SK-N-SH (cell line): ENCODE results near the gene CARM1. TPM values are rescaled to one million over a fixed set of nuclear protein-coding genes. Genes with fewer than 3 reads are reported as not detected.
"Not testable (repeated sequence)": the region's sequence is repeated elsewhere in the genome, so short reads cannot be mapped to it uniquely, and the experiment has no call there.

Experiments used
- CTCF ChIA-PET: fragments of 300-600, 350-600 bp; formaldehyde crosslinking; extraction: SDS; loops from one replicate; lab custom pipeline; 2021; lab: Yijun Ruan, JAX
- POLR2A ChIA-PET: fragments of 350-600 bp; sonication (Branson Sonifier 250); formaldehyde crosslinking; extraction: SDS; loops from one replicate; lab custom pipeline; 2020; ENCODE audit warnings: antibody characterized with exemption, inconsistent platforms; lab: Yijun Ruan, JAX
- DNase-seq: peaks from one replicate; pipeline ENCODE4 v3.0.0; 2012
- H2AFZ ChIP-seq: fragments of 200-600 bp; sonication (generic); 2 replicates; pipeline ENCODE4 v1.8.1; 2016; ENCODE audit warnings: antibody characterized with exemption, mild to moderate bottlenecking, low read depth
- H3F3A ChIP-seq: fragments of 200-600 bp; sonication (generic); replicated peaks from 2 replicates; pipeline ENCODE3; 2016; ENCODE audit warnings: antibody characterized with exemption, mild to moderate bottlenecking; ENCODE audit not compliant: insufficient read depth
- H3K27ac ChIP-seq, 2 experiments: fragments of 200-500 bp in 1 of 2; fragments of 200-600 bp in 1 of 2; sonication (Bioruptor generic) in 1 of 2; sonication (generic), shearing (Covaris generic) in 1 of 2; 2 replicates each; pipeline versions ENCODE4 v1.5.1 to v1.6.1; 2014 to 2016; ENCODE audit warnings: low read depth in 2 of 2, inconsistent platforms in 1 of 2, low read length in 1 of 2, mild to moderate bottlenecking in 1 of 2, mixed read lengths in 1 of 2
- H3K27me3 ChIP-seq: fragments of 200-600 bp; sonication (generic), shearing (Covaris generic); 2 replicates; pipeline ENCODE4 v1.6.1; 2016; ENCODE audit warnings: mixed run types; ENCODE audit not compliant: insufficient read depth
- H3K36me3 ChIP-seq, 2 experiments: fragments of 200-500 bp in 1 of 2; fragments of 200-600 bp in 1 of 2; sonication (Bioruptor generic) in 1 of 2; sonication (generic) in 1 of 2; replicated peaks in 1 of 2; 2 replicates each; pipeline versions ENCODE3 to v1.5.1; 2014 to 2016; ENCODE audit warnings: low read length in 1 of 2, mild to moderate bottlenecking in 1 of 2; ENCODE audit not compliant: insufficient read depth in 2 of 2, control insufficient read depth in 1 of 2
- H3K4me1 ChIP-seq, 2 experiments: fragments of 200-500 bp in 1 of 2; fragments of 200-600 bp in 1 of 2; sonication (Bioruptor generic) in 1 of 2; sonication (generic), shearing (Covaris generic) in 1 of 2; 2 replicates each; pipeline versions ENCODE4 v1.5.1 to v1.6.1; 2014 to 2016; ENCODE audit warnings: low read depth in 1 of 2, low read length in 1 of 2, mixed run types in 1 of 2; ENCODE audit not compliant: insufficient read depth in 2 of 2, control insufficient read depth in 1 of 2
- H3K4me2 ChIP-seq: fragments of 200-600 bp; sonication (generic), shearing (Covaris generic); 2 replicates; pipeline ENCODE4 v1.6.1; 2017; ENCODE audit warnings: mixed run types
- H3K4me3 ChIP-seq, 2 experiments: fragments of 200-500 bp in 1 of 2; fragments of 200-600 bp in 1 of 2; sonication (Bioruptor generic) in 1 of 2; sonication (generic), shearing (Covaris generic) in 1 of 2; 2 replicates each; pipeline versions ENCODE4 v1.5.1 to v1.8.1; 2014 to 2016; ENCODE audit warnings: low read depth in 2 of 2, inconsistent platforms in 1 of 2, low read length in 1 of 2, mild to moderate bottlenecking in 1 of 2, mixed read lengths in 1 of 2, moderate library complexity in 1 of 2
- H3K79me2 ChIP-seq: fragments of 200-600 bp; sonication (generic); 2 replicates; pipeline ENCODE4 v1.8.1; 2017; ENCODE audit warnings: mild to moderate bottlenecking; ENCODE audit not compliant: insufficient read depth
- H3K9ac ChIP-seq: fragments of 200-600 bp; sonication (generic); 2 replicates; pipeline ENCODE4 v1.6.1; 2017; ENCODE audit warnings: mixed run types
- H3K9me2 ChIP-seq: fragments of 200-600 bp; sonication (generic); 2 replicates; pipeline ENCODE4 v1.6.1; 2017; ENCODE audit warnings: mixed run types
- H3K9me3 ChIP-seq: fragments of 200-600 bp; sonication (generic); 2 replicates; pipeline ENCODE4 v1.6.1; 2017; ENCODE audit warnings: mixed run types, mild to moderate bottlenecking, moderate library complexity
- H4K20me1 ChIP-seq: fragments of 200-600 bp; sonication (generic); 2 replicates; pipeline ENCODE4 v1.6.1; 2017; ENCODE audit warnings: mild to moderate bottlenecking, mixed run types; ENCODE audit not compliant: insufficient read depth
- GABPA ChIP-seq: IDR thresholded peaks from 2 replicates; pipeline ENCODE4 v1.4.0; 2012; ENCODE audit warnings: low read depth, mild to moderate bottlenecking
- MAX ChIP-seq: IDR thresholded peaks from 2 replicates; pipeline ENCODE4 v1.4.0; 2012; ENCODE audit warnings: low read depth
- MXI1 ChIP-seq: IDR thresholded peaks from 2 replicates; pipeline ENCODE4 v1.6.1; 2012; ENCODE audit warnings: mild to moderate bottlenecking, low read depth, low read length, improper control_type of control experiment
- NRF1 ChIP-seq: IDR thresholded peaks from 2 replicates; pipeline ENCODE4 v1.6.1; 2012; ENCODE audit warnings: low read depth, mild to moderate bottlenecking, low read length
- POLR2AphosphoS5 ChIP-seq: IDR thresholded peaks from 2 replicates; pipeline ENCODE4 v1.6.1; 2012; ENCODE audit warnings: low read depth, low read length
- SIN3A ChIP-seq: IDR thresholded peaks from 2 replicates; pipeline ENCODE4 v1.6.1; 2012; ENCODE audit warnings: low read depth, mild to moderate bottlenecking, low read length, moderate library complexity, borderline replicate concordance
- TAF1 ChIP-seq: IDR thresholded peaks from 2 replicates; pipeline ENCODE4 v1.6.1; 2012; ENCODE audit warnings: low read depth, mild to moderate bottlenecking, low read length, moderate library complexity, borderline replicate concordance
- WGBS: methylation state at CpG from one replicate; pipeline ENCODE4 v1.1.6; 2017; ENCODE audit warnings: low lambda C conversion rate; 5-methylcytosine and 5-hydroxymethylcytosine counted together
- polyA plus RNA-seq, 3 experiments: library from polyadenylated mRNA; depleted of rRNA; stranded (reverse); fragments of >200 nt; gene quantifications; 2 replicates each; pipeline ENCODE4 v1.2.3, GENCODE V29; 2012
- TF ChIP-seq, protein P1 (sequence below): fragments of 200-600 bp; sonication (generic); IDR thresholded peaks from 2 replicates; pipeline ENCODE4 v1.6.1; 2017; ENCODE audit warnings: antibody characterized with exemption, mild to moderate bottlenecking, moderate library complexity

CARM1 gene
- polyA plus RNA-seq, 1 of the 3 experiments (the other 2 are of a cell fraction): 62.2 TPM

DNA sequence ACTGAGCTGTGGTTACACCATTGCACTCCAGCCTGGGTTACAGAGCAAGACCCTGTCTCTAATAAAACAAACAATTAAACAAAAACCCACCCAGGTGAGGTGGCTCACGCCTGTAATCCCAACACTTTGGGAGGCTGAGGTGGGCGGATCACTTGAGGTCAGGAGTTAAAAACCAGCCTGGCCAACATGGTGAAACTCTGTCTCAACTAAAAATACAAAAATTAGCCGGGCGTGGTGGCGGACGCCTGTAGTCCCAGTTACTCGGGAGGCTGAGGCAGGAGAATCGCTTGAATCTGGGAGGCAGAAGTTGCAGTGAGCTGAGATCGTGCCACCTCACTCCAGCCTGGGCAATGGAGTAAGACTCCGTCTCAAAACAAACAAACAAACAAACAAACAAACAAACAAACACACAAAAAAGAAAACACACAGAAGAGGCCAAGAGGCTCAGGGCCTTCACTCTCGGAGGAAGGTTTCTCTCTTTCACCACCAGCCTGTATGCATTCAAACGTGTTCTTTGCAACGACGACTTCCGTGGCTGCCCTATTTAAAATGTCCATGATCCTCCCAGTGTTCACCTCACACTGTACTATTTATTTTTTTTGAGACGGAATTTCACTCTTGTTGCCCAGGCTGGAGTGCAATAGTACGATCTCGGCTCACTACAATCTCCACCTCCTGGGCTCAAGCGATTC is 88.1 kb downstream of the CARM1 start:
- H3K9me2 ChIP-seq, H3K4me1 ChIP-seq, H3F3A ChIP-seq, H3K9me3 ChIP-seq, POLR2A ChIA-PET, H3K36me3 ChIP-seq, H3K27me3 ChIP-seq, DNase-seq: not testable (repeated sequence)
- peak overlapping the region; percentile 71; the same call in 1 of the 2 replicates for H3K9ac ChIP-seq
- peak overlapping the region in 1 of 2 experiments; percentile 35; a peak in 1 of 4 replicates for H3K27ac ChIP-seq
- CTCF ChIA-PET: interaction anchor here (2.8 to 5.2 kb wide), 2 partner anchors 18 to 23 kb away, joined by 15 to 27 read pairs; no protein-coding TSS in a partner anchor
- 97% methylated on average over 19 of the region's 19 CpGs for WGBS
- H2AFZ ChIP-seq: peak overlapping the region; percentile 90
- peak overlapping the region in 1 of 2 experiments; percentile 67; a peak in 1 of 4 replicates for H3K4me3 ChIP-seq
- peaks cover 43% of the 10 kb centered on the region for H3K79me2 ChIP-seq
- peaks cover 22% of the 10 kb centered on the region for H4K20me1 ChIP-seq
- peak overlapping the region; percentile 98 for H3K4me2 ChIP-seq

DNA sequence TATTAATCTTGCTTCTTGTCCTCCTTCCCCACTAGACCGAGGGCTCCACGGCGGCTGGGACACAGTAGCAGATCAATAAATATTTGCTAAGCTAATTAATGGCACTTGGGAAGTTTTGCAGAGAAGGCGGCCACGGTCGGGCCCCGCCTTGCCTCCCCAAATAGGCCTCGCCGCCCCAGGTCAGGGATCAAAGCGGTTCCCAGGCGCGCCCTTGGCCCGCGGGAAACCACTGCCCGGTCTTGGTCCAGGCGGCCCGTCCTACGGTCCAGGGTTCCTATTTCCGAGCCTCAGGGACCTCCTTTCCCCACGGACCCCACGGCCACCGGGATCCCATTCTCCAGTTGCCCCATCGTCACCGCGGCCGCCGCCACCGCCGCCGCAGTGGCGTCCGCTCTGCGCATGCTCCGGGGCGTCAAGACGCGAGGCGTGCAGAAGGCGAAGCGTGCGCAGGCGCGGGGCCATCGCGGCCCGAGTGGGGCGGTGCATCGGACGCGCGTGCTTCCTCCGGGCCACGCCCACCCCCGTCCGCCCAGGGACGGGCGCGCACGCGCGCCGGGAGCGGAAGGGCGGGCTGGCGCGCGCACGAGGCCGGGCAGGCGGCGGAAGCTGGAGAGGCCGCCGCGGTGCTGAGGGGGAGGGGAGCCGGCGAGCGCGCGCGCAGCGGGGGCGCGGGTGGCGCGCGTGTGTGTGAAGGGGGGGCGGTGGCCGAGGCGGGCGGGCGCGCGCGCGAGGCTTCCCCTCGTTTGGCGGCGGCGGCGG is 89.1 kb downstream of the CARM1 start, which contains the start of gene SMARCA4:
Gene SMARCA4 (plus strand): TSS at position 717 of the 759 bp plus-strand sequence. CDS start 23,122 bp downstream, outside the sequence.
- H3F3A ChIP-seq: peaks cover 2% of the 10 kb centered on the region
- no peaks in the 10 kb centered on the region for H3K27me3 ChIP-seq
- WGBS: 1% methylated on average over 20 of the region's 100 CpGs
- peak within 1 kb of the TSS; percentile 98 for H3K4me2 ChIP-seq
- CTCF ChIA-PET: interaction anchor here (0.8 to 5.2 kb wide), 3 partner anchors 19 to 166 kb away, joined by 4 to 27 read pairs (median 15); no protein-coding TSS in a partner anchor
- peaks cover 33% of the 10 kb centered on the region for H4K20me1 ChIP-seq
- peak within 1 kb of the TSS; percentile 90 for H2AFZ ChIP-seq
- no peaks in the 10 kb centered on the region for H3K9me2 ChIP-seq
- H3K79me2 ChIP-seq: peaks cover 54% of the 10 kb centered on the region
- no peaks in the 10 kb centered on the region for H3K36me3 ChIP-seq
- H3K4me1 ChIP-seq: peaks cover 0 to 9% of the 10 kb centered on the region in 2 experiments; a peak in 2 of 4 replicates
- peak within 1 kb of the TSS; percentile 58 to 79 for H3K27ac ChIP-seq
- POLR2A ChIA-PET: interaction anchor here (0.7 to 1.2 kb wide), 2 partner anchors 10 to 125 kb away, joined by 3 to 4 read pairs; partner anchors contain the start of gene TMED1
- peak within 1 kb of the TSS; percentile 88 for H3K9ac ChIP-seq
- TF ChIP-seq MAX (peak; percentile 91), POLR2AphosphoS5 (peak; percentile 53; the same call in 1 of the 2 replicates), SIN3A (no peak; the same call in 1 of the 2 replicates), TAF1 (peak; percentile 7; the same call in 1 of the 2 replicates), MXI1 (peak; percentile 97), GABPA (peak; percentile 49; the same call in 1 of the 2 replicates), NRF1 (peak; percentile 100)
- TF ChIP-seq, protein P1, sequence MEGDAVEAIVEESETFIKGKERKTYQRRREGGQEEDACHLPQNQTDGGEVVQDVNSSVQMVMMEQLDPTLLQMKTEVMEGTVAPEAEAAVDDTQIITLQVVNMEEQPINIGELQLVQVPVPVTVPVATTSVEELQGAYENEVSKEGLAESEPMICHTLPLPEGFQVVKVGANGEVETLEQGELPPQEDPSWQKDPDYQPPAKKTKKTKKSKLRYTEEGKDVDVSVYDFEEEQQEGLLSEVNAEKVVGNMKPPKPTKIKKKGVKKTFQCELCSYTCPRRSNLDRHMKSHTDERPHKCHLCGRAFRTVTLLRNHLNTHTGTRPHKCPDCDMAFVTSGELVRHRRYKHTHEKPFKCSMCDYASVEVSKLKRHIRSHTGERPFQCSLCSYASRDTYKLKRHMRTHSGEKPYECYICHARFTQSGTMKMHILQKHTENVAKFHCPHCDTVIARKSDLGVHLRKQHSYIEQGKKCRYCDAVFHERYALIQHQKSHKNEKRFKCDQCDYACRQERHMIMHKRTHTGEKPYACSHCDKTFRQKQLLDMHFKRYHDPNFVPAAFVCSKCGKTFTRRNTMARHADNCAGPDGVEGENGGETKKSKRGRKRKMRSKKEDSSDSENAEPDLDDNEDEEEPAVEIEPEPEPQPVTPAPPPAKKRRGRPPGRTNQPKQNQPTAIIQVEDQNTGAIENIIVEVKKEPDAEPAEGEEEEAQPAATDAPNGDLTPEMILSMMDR: no peak
- H3K4me3 ChIP-seq: peak within 1 kb of the TSS; percentile 66 to 76
- H3K9me3 ChIP-seq: no peaks in the 10 kb centered on the region
- peak; percentile 100 for DNase-seq
